HepG2 (cell line): ENCODE results near the gene PMVK. TPM values are rescaled to one million over a fixed set of nuclear protein-coding genes. Genes with fewer than 3 reads are reported as not detected.

Experiments used
- CAMTA2 ChIP-seq: sonication (generic); formaldehyde crosslinking; IDR thresholded peaks from 2 replicates; pipeline ENCODE4 v1.4.0; 2020; ENCODE audit warnings: mild to moderate bottlenecking, missing genetic modification reagents, borderline replicate concordance
- CHD4 ChIP-seq: fragments of 200-600 bp; sonication (generic); IDR thresholded peaks from 2 replicates; pipeline ENCODE4 v1.7.0; 2017; ENCODE audit warnings: mild to moderate bottlenecking, low read length, borderline replicate concordance
- ELF3 ChIP-seq: IDR thresholded peaks from 2 replicates; pipeline ENCODE4 v1.6.1; 2016; ENCODE audit warnings: missing genetic modification reagents, missing compliant biosample characterization
- POLR2A ChIP-seq, 2 experiments: IDR thresholded peaks; 2 replicates each; pipeline ENCODE4 v1.6.1; 2011; ENCODE audit warnings: low read depth in 2 of 2, low read length in 2 of 2, mild to moderate bottlenecking in 1 of 2, moderate library complexity in 1 of 2; ENCODE audit not compliant: insufficient read depth in 1 of 2
- SOX6 ChIP-seq, 2 experiments: fragments of 450-650 bp in 1 of 2; sonication (generic) in 1 of 2; formaldehyde crosslinking in 1 of 2; IDR thresholded peaks; 2 replicates each; pipeline versions ENCODE4 v1.4.0 to v1.6.1; 2017 to 2020; ENCODE audit warnings: antibody characterized with exemption in 1 of 2, mild to moderate bottlenecking in 1 of 2, missing genetic modification reagents in 1 of 2
- SP2 ChIP-seq: sonication (generic); formaldehyde crosslinking; IDR thresholded peaks from 2 replicates; pipeline ENCODE4 v1.5.1; 2020; ENCODE audit warnings: mild to moderate bottlenecking, missing genetic modification reagents
- TBX2 ChIP-seq: sonication (generic); formaldehyde crosslinking; IDR thresholded peaks from 2 replicates; pipeline ENCODE4 v1.5.0; 2020; ENCODE audit warnings: missing genetic modification reagents, mild to moderate bottlenecking, borderline replicate concordance
- ZBTB20 ChIP-seq: sonication (generic); formaldehyde crosslinking; IDR thresholded peaks from 2 replicates; pipeline ENCODE4 v1.8.1; 2023; ENCODE audit warnings: missing genetic modification reagents, low read depth, mild to moderate bottlenecking, borderline replicate concordance
- ZFYVE20 ChIP-seq: sonication (generic); formaldehyde crosslinking; IDR thresholded peaks from 2 replicates; pipeline ENCODE4 v1.8.0; 2023; ENCODE audit warnings: low read depth, mild to moderate bottlenecking, moderate library complexity, missing genetic modification reagents, borderline replicate concordance
- ZNF17 ChIP-seq: sonication (generic); formaldehyde crosslinking; IDR thresholded peaks from 2 replicates; pipeline ENCODE4 v1.5.0; 2020; ENCODE audit warnings: mild to moderate bottlenecking, missing genetic modification reagents
- ZNF605 ChIP-seq: sonication (generic); formaldehyde crosslinking; IDR thresholded peaks from 2 replicates; pipeline ENCODE4 v1.8.0; 2022; ENCODE audit warnings: mild to moderate bottlenecking, missing genetic modification reagents
- ZNF883 ChIP-seq: sonication (generic); formaldehyde crosslinking; IDR thresholded peaks from 2 replicates; pipeline ENCODE4 v1.5.1; 2020; ENCODE audit warnings: mild to moderate bottlenecking, missing genetic modification reagents; ENCODE audit errors: not compliant biosample characterization
- ZSCAN30 ChIP-seq: sonication (generic); formaldehyde crosslinking; IDR thresholded peaks from 2 replicates; pipeline ENCODE4 v1.5.0; 2020; ENCODE audit warnings: mild to moderate bottlenecking, missing genetic modification reagents
- polyA plus RNA-seq, 8 experiments: library from polyadenylated mRNA; depleted of rRNA in 3 of 8; stranded (reverse) in 7 of 8; unstranded in 1 of 8; fragments of >200 nt; fragmentation: Illumina TruSeq in 4 of 8; extraction: Trizol in 4 of 8; gene quantifications; 2 replicates each; pipeline versions ENCODE4 v1.2.1 to v1.2.3, GENCODE V29; 2011 to 2016; ENCODE audit warnings: low read depth in 4 of 8, missing spikeins in 1 of 8, mixed read lengths in 1 of 8; ENCODE audit not compliant: insufficient read depth in 1 of 8
- total RNA-seq, 5 experiments: library from RNA; depleted of rRNA; stranded (reverse); fragments of >200 nt; fragmentation: Illumina TruSeq; extraction: Trizol; gene quantifications; 2 replicates each; pipeline ENCODE4 v1.2.3, GENCODE V29; 2016; ENCODE audit warnings: low read depth in 1 of 5
- TF ChIP-seq, protein P1 (sequence below): sonication (generic); formaldehyde crosslinking; IDR thresholded peaks from 2 replicates; pipeline ENCODE4 v1.9.0; 2022; ENCODE audit warnings: missing genetic modification reagents, mild to moderate bottlenecking, borderline replicate concordance
- TF ChIP-seq, protein P2 (sequence below): IDR thresholded peaks from 2 replicates; pipeline ENCODE4 v1.6.1; 2016; ENCODE audit warnings: missing genetic modification reagents, missing compliant biosample characterization
- TF ChIP-seq, protein P3 (sequence below), 2 experiments: sonication (generic) in 1 of 2; formaldehyde crosslinking in 1 of 2; IDR thresholded peaks; 2 replicates each; pipeline versions ENCODE4 v1.4.0 to v1.6.1; 2018 to 2020; ENCODE audit warnings: missing genetic modification reagents in 2 of 2, borderline replicate concordance in 1 of 2, low read depth in 1 of 2, mild to moderate bottlenecking in 1 of 2, missing biosample characterization in 1 of 2
- TF ChIP-seq, protein P4 (sequence below): sonication (generic); formaldehyde crosslinking; IDR thresholded peaks from 2 replicates; pipeline ENCODE4 v1.5.0; 2020; ENCODE audit warnings: missing genetic modification reagents
- TF ChIP-seq, protein P5 (sequence below): sonication (generic); formaldehyde crosslinking; IDR thresholded peaks from 2 replicates; pipeline ENCODE4 v1.4.0; 2020; ENCODE audit warnings: missing genetic modification reagents, borderline replicate concordance

The PMVK gene
- total and polyA plus RNA-seq, 2 of the 13 experiments (the other 11 are each of a cell fraction or from before 2014, with no cell fraction given): 3.9 to 12.6 TPM

DNA sequence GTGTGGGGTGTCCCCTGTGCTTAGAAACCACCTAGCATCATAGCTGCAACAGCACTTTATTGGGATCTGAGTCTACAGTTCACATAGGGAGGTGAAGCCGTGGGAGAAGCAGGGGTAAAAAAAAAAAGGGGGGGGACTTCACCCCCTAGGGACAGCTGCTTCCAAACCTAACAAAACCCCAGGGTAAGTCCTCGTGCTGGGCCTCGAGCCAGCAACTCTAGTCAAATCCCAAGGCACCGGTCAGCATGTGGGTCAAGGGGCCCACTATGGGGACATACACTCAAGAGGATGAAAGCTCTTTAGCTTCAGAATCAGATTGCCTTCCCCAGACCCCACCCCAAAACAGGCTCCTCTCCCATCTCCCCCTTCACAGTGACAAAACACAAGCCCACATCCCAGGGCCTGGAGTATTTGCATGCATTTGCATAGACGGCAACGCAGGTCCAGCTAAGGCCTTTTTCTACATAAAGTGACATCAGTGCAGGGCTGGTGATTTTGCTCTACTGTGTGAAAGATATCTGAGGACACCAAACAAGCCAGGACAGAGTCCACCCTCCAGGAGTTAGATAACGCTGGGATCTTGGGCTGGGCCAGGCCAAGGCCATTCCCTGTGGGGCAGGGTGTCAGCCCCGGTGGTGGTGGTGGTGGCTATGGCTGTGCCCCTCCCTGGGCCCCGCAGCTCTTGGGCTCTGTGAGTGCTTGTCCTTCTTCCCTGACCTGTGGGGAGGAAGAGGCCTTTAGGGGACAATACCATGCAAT lies 8.1 kb upstream of the PMVK start (continued):
- TF ChIP-seq, protein P1, sequence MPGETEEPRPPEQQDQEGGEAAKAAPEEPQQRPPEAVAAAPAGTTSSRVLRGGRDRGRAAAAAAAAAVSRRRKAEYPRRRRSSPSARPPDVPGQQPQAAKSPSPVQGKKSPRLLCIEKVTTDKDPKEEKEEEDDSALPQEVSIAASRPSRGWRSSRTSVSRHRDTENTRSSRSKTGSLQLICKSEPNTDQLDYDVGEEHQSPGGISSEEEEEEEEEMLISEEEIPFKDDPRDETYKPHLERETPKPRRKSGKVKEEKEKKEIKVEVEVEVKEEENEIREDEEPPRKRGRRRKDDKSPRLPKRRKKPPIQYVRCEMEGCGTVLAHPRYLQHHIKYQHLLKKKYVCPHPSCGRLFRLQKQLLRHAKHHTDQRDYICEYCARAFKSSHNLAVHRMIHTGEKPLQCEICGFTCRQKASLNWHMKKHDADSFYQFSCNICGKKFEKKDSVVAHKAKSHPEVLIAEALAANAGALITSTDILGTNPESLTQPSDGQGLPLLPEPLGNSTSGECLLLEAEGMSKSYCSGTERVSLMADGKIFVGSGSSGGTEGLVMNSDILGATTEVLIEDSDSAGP (CRISPR knock-in tag): peak; percentile 80
- TF ChIP-seq ZNF17 (no peak), ELF3 (CRISPR knock-in tag) (peak; percentile 44; the same call in 1 of the 2 replicates), ZFYVE20 (no peak), ZNF605 (peak; percentile 80), CHD4 (no peak), TBX2 (CRISPR knock-in tag) (peak; percentile 93), CAMTA2 (CRISPR knock-in tag) (no peak), POLR2A (IDR thresholded peaks at IDR 0.05; ENCODE audit: insufficient read depth in 1 of 2, low read depth in 2 of 2, low read length in 2 of 2) (peak in 1 of 2 experiments; percentile 28; a peak in 2 of 4 replicates), ZBTB20 (peak; percentile 36; the same call in 1 of the 2 replicates), ZSCAN30 (CRISPR knock-in tag) (no peak), SP2 (CRISPR knock-in tag) (no peak), SOX6 (IDR thresholded peaks at IDR 0.05) (no peak), SOX6 (CRISPR knock-in tag; IDR thresholded peaks at IDR 0.05) (peak; percentile 78), ZNF883 (CRISPR knock-in tag) (no peak)
- TF ChIP-seq, protein P2, sequence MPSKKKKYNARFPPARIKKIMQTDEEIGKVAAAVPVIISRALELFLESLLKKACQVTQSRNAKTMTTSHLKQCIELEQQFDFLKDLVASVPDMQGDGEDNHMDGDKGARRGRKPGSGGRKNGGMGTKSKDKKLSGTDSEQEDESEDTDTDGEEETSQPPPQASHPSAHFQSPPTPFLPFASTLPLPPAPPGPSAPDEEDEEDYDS (CRISPR knock-in tag): no peak
- TF ChIP-seq, protein P3, sequence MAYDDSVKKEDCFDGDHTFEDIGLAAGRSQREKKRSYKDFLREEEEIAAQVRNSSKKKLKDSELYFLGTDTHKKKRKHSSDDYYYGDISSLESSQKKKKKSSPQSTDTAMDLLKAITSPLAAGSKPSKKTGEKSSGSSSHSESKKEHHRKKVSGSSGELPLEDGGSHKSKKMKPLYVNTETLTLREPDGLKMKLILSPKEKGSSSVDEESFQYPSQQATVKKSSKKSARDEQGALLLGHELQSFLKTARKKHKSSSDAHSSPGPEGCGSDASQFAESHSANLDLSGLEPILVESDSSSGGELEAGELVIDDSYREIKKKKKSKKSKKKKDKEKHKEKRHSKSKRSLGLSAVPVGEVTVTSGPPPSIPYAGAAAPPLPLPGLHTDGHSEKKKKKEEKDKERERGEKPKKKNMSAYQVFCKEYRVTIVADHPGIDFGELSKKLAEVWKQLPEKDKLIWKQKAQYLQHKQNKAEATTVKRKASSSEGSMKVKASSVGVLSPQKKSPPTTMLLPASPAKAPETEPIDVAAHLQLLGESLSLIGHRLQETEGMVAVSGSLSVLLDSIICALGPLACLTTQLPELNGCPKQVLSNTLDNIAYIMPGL (CRISPR knock-in tag; IDR thresholded peaks at IDR 0.05; ENCODE audit: borderline replicate concordance in 1 of 2, low read depth in 1 of 2): peak; percentile 5 to 25; a peak in 2 of 4 replicates
- TF ChIP-seq, protein P4, sequence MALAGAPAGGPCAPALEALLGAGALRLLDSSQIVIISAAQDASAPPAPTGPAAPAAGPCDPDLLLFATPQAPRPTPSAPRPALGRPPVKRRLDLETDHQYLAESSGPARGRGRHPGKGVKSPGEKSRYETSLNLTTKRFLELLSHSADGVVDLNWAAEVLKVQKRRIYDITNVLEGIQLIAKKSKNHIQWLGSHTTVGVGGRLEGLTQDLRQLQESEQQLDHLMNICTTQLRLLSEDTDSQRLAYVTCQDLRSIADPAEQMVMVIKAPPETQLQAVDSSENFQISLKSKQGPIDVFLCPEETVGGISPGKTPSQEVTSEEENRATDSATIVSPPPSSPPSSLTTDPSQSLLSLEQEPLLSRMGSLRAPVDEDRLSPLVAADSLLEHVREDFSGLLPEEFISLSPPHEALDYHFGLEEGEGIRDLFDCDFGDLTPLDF: no peak
- TF ChIP-seq, protein P5, sequence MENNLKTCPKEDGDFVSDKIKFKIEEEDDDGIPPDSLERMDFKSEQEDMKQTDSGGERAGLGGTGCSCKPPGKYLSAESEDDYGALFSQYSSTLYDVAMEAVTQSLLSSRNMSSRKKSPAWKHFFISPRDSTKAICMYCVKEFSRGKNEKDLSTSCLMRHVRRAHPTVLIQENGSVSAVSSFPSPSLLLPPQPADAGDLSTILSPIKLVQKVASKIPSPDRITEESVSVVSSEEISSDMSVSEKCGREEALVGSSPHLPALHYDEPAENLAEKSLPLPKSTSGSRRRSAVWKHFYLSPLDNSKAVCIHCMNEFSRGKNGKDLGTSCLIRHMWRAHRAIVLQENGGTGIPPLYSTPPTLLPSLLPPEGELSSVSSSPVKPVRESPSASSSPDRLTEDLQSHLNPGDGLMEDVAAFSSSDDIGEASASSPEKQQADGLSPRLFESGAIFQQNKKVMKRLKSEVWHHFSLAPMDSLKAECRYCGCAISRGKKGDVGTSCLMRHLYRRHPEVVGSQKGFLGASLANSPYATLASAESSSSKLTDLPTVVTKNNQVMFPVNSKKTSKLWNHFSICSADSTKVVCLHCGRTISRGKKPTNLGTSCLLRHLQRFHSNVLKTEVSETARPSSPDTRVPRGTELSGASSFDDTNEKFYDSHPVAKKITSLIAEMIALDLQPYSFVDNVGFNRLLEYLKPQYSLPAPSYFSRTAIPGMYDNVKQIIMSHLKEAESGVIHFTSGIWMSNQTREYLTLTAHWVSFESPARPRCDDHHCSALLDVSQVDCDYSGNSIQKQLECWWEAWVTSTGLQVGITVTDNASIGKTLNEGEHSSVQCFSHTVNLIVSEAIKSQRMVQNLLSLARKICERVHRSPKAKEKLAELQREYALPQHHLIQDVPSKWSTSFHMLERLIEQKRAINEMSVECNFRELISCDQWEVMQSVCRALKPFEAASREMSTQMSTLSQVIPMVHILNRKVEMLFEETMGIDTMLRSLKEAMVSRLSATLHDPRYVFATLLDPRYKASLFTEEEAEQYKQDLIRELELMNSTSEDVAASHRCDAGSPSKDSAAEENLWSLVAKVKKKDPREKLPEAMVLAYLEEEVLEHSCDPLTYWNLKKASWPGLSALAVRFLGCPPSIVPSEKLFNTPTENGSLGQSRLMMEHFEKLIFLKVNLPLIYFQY (CRISPR knock-in tag): peak; percentile 95; the same call in 1 of the 2 replicates
